Measurements from ENCODE around the gene SPA17.

SPA17 gene

GRCh38 chr11:124724979-124725718 lies 51.4 kb downstream of the SPA17 start:
- DNase-seq (ENCODE audit: low read depth): no peak

DNA sequence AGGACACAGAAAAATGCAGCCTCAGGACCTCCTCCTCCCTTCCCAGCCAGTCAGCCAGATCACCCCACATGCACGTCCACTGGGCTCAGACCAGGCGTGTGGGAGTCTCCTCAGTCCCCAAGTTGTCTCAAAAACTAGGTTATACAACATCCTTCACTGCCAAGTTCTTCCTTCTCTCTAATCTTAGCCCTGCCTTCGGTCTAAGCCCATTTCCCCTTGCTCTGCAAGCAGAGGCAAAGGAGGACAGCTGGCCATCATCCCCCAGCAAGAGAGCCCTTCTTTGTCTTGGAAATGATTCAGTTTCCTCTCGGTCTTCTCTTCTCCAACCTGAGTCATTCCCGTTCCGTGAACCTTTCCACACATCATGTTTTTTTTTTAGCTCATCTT lies 52.0 kb downstream of the SPA17 start:
- DNase-seq (ENCODE audit: low read depth): peak; percentile 17

DNA sequence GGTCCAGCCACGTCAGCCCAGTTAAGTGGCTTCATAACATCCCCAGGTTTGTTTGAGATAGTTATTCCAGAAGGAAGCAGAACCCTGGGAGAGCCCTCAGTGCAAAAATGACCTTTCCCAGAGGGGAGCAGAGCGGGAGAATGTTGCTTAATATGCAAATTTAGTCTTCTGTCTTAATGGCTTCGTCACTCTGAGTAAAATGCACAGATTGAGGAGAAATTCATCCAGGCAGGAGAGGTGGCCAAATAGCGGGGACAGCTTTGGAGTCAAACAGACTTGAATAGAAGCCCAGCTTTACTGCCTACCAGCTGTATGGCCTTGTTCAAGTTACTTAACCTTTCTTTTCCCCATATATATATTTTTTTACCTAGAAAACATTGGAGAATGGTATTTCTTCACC lies 53.8 kb downstream of the SPA17 start:
- DNase-seq (ENCODE audit: low read depth): no peak

- no peak for DNase-seq (ENCODE audit: low read depth)
Observed at GRCh38 chr11:124728134-124728533, 54.4 kb downstream of the SPA17 start.

DNA sequence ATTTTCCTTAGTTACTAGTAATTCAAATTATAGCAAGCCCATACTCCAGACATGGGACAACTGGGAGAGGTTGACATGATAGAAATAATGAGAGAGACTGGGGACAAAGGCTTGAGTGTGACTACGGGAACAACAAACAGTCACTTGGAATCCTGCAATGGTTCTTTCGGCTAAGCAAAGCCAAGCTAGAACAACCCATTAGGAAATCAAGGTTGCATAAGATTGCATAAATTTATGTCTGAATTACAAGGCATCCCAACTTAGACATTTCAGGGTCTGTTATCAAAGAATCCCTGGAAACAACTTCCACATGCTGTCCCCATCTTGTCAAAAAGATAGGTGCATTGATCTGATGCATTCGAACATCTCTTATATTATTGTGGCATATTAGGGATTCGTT lies 55.9 kb downstream of the SPA17 start:
- DNase-seq (ENCODE audit: low read depth): no peak

DNA sequence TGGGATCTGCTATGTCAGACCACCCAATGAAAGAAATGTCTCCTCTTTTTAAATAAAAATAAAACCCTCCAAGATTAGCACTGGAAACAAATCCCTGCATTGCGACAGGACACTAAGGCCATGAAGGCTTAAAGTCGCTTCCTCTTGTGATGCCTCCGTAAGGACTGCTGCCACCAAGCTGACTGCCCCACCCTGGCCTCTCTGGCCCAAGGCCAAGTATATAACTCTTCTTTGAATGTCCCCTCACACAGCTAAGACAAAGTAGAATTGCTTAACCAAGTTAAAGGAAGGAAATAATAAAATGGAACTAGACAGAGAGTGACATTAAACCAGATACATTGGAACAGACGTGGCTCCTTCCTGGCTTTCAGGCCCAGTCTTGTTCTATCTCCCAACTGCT lies 58.5 kb downstream of the SPA17 start:
- DNase-seq (ENCODE audit: low read depth): no peak

GRCh38 chr11:124736736-124737135 lies 63.0 kb downstream of the SPA17 start:
- DNase-seq (ENCODE audit: low read depth): no peak

GRCh38 chr11:124737638-124738305 lies 64.1 kb downstream of the SPA17 start:
- no peak for DNase-seq (ENCODE audit: low read depth)

GRCh38 chr11:124738713-124739478 lies 65.2 kb downstream of the SPA17 start:
- no peak for DNase-seq (ENCODE audit: low read depth)

DNA sequence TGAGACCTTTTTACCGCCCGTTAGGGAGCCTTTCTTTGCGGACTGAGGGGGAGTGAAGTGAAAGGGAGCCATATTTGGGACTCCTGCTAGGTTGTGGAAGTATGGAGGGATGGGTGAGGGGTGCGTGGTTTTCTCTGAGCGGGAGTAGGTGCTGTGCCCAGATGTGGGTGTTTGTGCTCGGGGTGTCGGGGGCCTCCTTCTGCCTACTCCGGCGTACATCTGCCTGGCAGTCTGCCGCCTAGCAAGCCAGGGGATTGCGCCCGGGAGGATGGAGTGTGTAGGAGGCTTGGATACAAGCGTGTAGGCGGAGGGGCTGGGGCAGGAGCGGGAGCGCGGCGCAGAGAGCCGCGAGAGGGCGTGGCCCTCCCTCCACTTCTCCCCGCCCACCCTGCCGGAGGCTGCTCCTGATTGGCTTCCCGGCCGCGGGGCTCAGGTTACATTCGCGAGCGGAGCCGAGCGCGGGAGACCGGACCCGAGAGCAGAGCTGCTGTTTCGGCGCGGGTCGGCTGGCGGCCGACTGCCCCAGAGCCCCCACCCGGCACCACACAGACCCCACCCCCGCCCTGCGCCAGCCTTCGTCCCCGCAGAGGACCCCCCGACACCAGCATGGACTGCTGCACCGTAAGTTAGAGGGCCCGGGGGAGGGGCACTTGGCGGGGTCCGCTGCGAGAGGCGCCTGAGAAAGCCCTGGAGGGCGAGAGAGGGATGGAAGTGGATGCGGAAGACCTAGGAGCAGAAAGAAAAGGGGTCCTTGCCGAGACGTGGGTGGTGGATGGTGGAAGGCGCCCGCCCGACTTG lies 66.0 kb downstream of the SPA17 start, which contains the start of gene NRGN:
Gene NRGN, plus strand, starts transcription at position 464 of the 798 bp plus-strand sequence. Its CDS starts 143 bp downstream, at position 607.
- DNase-seq (ENCODE audit: low read depth): peak; percentile 74

DNA sequence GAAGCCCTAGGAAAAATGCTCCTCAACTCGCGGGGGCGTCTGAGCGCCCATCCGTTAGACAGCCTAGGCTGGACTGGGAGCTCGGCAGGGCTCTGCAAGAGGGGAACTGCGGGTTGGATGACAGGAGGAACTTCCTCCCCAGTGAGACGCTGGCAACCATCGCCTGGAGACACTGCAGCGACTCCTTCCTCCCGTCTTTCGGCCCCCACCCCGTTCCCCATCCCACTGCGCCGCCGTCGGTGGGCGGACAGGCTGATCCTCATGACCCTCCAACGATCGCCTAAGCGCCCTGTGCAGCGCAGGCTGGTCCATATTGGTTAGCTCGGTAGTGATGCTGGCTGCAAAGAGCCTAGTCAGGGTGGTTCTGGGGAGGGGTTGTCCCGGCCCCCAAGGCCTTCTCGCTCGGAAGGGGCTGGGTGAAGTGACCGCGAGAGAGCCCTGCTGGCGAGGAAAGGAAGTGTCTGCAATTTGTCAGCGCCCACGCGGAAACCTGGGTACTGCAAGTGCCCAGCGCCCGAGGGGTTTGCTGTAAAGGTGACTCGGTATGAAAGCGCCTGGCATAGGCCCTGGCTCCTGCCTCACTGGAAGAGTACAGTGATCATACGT lies 66.7 kb downstream of the SPA17 start:
- DNase-seq (ENCODE audit: low read depth): no peak

- DNase-seq (ENCODE audit: low read depth): no peak
Observed at GRCh38 chr11:124742555-124742954, 68.9 kb downstream of the SPA17 start.

DNA sequence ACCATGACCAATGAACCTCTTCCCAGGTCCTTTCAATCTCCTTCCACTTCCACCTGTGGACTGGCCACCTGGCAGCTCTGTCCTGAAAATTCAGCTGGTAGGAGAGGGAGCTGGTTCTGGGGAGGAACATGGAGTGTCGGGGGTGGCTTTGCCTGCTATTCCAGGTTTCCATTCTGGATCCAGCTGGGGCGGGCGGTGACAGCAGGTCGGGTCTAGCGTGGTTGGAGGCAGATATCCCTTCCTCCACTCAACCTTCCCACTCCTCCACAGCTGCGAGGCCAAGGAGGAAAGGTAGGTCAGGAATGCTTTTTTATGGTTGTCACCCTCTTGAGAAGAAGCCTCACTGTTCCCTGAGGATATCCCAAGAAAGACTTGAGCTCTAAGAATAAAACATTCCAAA lies 69.3 kb downstream of the SPA17 start:
- DNase-seq (ENCODE audit: low read depth): no peak

- DNase-seq (ENCODE audit: low read depth): no peak
Observed at GRCh38 chr11:124745270-124745834, 71.6 kb downstream of the SPA17 start.

DNA sequence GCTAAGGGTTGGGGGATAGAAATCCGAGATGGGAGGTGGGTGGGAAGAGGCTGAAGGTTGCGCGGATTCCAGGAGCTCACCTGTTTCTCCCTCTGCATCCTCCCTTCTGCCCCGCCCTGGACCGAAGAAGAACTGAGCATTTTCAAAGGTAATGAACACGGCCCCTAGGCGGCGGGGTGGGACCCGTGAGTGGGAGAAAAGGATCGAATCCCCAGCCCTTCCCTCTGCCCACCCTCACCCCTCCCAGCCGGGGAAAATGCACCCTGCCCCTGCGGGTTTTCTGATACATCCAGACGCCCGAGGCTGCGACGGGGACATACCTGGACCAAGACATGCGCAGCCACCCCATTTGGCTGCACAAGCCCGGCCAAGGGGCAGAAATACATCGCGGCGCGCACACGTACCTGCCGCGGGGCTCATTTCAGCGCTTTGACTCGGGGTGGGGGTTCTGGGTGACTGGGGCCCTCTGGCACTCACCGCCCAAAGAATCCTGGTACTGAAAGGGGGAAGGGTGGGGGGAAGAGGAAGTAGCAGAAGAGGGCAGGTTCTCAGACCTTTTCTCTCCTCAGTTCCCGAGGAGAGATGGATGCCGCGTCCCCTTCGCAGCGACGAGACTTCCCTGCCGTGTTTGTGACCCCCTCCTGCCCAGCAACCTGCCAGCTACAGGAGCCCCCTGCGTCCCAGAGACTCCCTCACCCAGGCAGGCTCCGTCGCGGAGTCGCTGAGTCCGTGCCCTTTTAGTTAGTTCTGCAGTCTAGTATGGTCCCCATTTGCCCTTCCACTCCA lies 72.3 kb downstream of the SPA17 start:
- no peak for DNase-seq (ENCODE audit: low read depth)

GRCh38 chr11:124746621-124747243 lies 73.0 kb downstream of the SPA17 start:
- peak; percentile 9 for DNase-seq (ENCODE audit: low read depth)
